Measurements from ENCODE around the gene FRMD4A.

- no peak for TF ChIP-seq CTCF (IDR thresholded peaks at IDR 0.05)
- TF ChIP-seq POLR2AphosphoS5 (IDR thresholded peaks at IDR 0.05): no peak
- no peak for TF ChIP-seq POLR2A (IDR thresholded peaks at IDR 0.05)
- no peak for TF ChIP-seq EP300 (IDR thresholded peaks at IDR 0.05)
Measured at GRCh38 chr10:13938950-13939349, 391.8 kb downstream of the FRMD4A start.
